Adipocyte (in vitro differentiated cells): Measurements from ENCODE around the gene LPGAT1.

Experiments
- DNase-seq: peaks from one replicate; pipeline ENCODE4 v3.0.0-alpha.2; 2015; ENCODE audit warnings: low read depth
- H3K27me3 ChIP-seq: replicated peaks from 2 replicates; pipeline ENCODE4 v1.7.0; 2013; ENCODE audit warnings: mild to moderate bottlenecking, low read length, moderate library complexity; ENCODE audit not compliant: control insufficient read depth, insufficient read depth
- H3K36me3 ChIP-seq: 2 replicates; pipeline ENCODE4 v1.7.0; 2013; ENCODE audit warnings: low read length, mild to moderate bottlenecking, moderate library complexity; ENCODE audit not compliant: control insufficient read depth, insufficient read depth, severe bottlenecking
- H3K4me1 ChIP-seq: 2 replicates; pipeline ENCODE4 v1.7.0; 2013; ENCODE audit warnings: mild to moderate bottlenecking, low read length, moderate library complexity; ENCODE audit not compliant: control insufficient read depth, insufficient read depth
- H3K4me3 ChIP-seq: 2 replicates; pipeline ENCODE4 v1.7.0; 2013; ENCODE audit warnings: mild to moderate bottlenecking, low read length, moderate library complexity
- H3K9ac ChIP-seq: 2 replicates; pipeline ENCODE4 v1.7.0; 2013; ENCODE audit warnings: mild to moderate bottlenecking, low read length, moderate library complexity
- H3K9me3 ChIP-seq: 2 replicates; pipeline ENCODE4 v1.7.0; 2013; ENCODE audit warnings: mild to moderate bottlenecking, low read length, moderate library complexity; ENCODE audit not compliant: control insufficient read depth

Gene LPGAT1

DNA sequence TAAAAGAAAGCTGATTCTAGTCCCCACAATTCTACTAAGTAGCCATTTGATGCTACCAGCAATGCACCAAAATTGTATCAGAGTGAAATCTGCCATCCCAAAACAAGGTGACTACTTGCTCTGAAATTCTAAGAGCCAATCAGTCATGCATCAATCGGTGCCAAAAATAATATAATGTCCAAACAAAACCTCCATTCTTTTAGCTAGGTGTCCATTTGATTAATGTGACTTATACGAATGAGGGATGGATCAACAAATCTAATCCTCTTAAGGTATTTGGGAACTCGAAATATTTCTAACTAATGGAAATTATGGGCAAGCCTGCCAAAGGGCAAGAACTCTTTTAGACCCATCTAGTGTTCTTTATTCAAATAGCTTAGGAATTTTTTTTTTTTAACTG lies 88.8 kb downstream of the LPGAT1 start:
- Histone ChIP-seq H3K9me3 (no peaks in the 10 kb centered on the region), H3K36me3 (no peaks in the 10 kb centered on the region), H3K27me3 (peaks cover 17% of the 10 kb centered on the region), H3K4me3 (no peak overlapping the region), H3K4me1 (no peaks in the 10 kb centered on the region), H3K9ac (no peak overlapping the region)
- no peak for DNase-seq

DNA sequence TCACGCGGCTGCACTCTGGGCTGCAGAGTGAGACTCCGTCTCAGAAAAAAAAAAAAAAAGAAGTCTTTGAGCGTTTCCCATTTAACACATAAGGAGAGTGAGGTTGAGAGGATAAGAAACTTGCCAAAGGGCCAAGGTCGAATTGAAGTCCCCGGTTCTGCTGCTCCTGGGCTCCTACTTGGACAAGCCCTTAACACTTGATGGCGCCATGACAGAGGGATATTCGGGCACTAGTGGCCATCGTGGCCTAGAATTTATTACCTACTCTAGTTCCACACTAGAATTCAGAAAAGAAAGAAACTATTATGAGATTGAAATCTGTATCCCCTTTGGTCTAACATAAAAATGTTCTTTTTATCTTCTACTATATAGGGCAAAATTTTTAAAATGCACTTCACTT lies 89.4 kb downstream of the LPGAT1 start:
- no peaks in the 10 kb centered on the region for H3K36me3 ChIP-seq
- H3K9ac ChIP-seq, result no peak overlapping the region
- no peaks in the 10 kb centered on the region for H3K9me3 ChIP-seq
- peaks cover 17% of the 10 kb centered on the region for H3K27me3 ChIP-seq
- DNase-seq, result no peak
- H3K4me1 ChIP-seq, result peaks cover 2% of the 10 kb centered on the region
- no peak overlapping the region for H3K4me3 ChIP-seq

- Histone ChIP-seq H3K9ac (no peak overlapping the region), H3K9me3 (no peaks in the 10 kb centered on the region), H3K4me1 (peaks cover 11% of the 10 kb centered on the region), H3K27me3 (peaks cover 17% of the 10 kb centered on the region), H3K36me3 (no peaks in the 10 kb centered on the region), H3K4me3 (no peak overlapping the region)
- no peak for DNase-seq
Measured at GRCh38 chr1:211739671-211740411, 90.7 kb downstream of the LPGAT1 start.

DNA sequence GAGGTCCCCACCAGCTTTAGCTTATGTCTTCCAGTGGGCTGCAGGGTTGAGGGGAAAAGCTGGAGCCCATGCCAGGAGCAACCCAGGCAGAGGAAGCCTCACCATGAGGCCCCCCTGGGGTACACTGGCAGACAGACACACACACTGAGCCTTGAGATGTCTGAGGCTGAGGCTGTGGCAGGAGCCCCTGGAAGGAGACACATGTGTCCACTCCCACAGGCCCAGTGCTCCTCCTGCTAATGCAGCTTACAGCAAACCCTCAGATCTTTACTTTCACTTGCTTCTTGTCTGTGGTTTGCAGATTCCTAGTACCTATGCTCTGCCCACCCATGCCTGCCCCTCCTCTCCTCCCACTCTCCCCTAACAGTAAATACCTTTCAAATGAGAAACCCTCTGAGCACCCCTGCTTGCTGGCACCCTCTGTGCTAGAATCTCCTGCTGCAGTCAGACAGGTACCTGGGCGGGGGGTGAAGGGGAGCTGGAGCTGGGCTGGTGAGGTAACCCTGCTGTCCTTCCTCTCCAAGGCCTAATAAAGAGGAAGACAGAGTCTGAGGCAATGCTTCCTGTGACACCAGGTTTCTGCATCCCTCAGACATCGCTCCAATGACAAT lies 91.8 kb downstream of the LPGAT1 start:
- Histone ChIP-seq H3K4me3 (no peak overlapping the region), H3K9me3 (no peaks in the 10 kb centered on the region), H3K27me3 (peaks cover 17% of the 10 kb centered on the region), H3K36me3 (no peaks in the 10 kb centered on the region), H3K4me1 (peaks cover 11% of the 10 kb centered on the region), H3K9ac (no peak overlapping the region)
- no peak for DNase-seq

DNA sequence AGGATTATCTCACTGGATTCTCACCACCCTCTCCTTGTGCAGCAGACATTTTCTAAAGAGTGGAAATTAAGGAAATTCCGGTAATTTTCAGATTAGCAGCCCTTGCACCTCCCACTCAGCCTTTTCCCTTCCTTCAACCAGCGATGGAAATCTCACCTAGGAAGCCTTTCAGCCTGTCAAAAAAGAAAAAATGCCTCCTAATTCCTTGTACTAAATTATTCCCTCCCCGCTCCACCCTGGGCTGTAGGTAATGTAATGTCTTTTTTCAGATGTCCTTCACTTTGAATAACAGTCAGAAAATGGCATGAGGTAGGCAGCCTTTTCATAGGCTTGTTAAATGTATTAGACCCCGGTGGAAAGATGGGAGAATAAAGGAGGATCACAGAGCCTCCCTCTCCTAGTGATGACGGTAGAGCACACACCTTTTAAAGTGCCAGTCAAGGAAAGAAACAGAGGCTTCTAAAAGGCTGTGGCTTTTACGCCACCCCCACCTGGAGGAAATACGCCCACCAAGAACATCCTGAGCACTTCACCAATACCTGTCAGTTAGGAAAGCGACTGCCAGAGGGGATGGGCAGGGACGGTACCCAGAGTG lies 92.4 kb downstream of the LPGAT1 start:
- Histone ChIP-seq H3K36me3 (no peaks in the 10 kb centered on the region), H3K9me3 (no peaks in the 10 kb centered on the region), H3K4me3 (no peak overlapping the region), H3K27me3 (peaks cover 17% of the 10 kb centered on the region), H3K9ac (no peak overlapping the region), H3K4me1 (peaks cover 11% of the 10 kb centered on the region)
- no peak for DNase-seq

- Histone ChIP-seq H3K4me1 (peaks cover 11% of the 10 kb centered on the region), H3K36me3 (no peaks in the 10 kb centered on the region), H3K9me3 (no peaks in the 10 kb centered on the region), H3K9ac (no peak overlapping the region), H3K27me3 (peaks cover 19% of the 10 kb centered on the region), H3K4me3 (no peak overlapping the region)
- DNase-seq, result no peak
Measured at GRCh38 chr1:211737115-211738035, 93.2 kb downstream of the LPGAT1 start.

- Histone ChIP-seq H3K27me3 (peaks cover 29% of the 10 kb centered on the region), H3K9me3 (no peaks in the 10 kb centered on the region), H3K36me3 (no peaks in the 10 kb centered on the region), H3K9ac (no peak overlapping the region), H3K4me1 (peaks cover 11% of the 10 kb centered on the region), H3K4me3 (no peak overlapping the region)
- DNase-seq, result no peak
Measured at GRCh38 chr1:211736351-211736915, 94.1 kb downstream of the LPGAT1 start.

DNA sequence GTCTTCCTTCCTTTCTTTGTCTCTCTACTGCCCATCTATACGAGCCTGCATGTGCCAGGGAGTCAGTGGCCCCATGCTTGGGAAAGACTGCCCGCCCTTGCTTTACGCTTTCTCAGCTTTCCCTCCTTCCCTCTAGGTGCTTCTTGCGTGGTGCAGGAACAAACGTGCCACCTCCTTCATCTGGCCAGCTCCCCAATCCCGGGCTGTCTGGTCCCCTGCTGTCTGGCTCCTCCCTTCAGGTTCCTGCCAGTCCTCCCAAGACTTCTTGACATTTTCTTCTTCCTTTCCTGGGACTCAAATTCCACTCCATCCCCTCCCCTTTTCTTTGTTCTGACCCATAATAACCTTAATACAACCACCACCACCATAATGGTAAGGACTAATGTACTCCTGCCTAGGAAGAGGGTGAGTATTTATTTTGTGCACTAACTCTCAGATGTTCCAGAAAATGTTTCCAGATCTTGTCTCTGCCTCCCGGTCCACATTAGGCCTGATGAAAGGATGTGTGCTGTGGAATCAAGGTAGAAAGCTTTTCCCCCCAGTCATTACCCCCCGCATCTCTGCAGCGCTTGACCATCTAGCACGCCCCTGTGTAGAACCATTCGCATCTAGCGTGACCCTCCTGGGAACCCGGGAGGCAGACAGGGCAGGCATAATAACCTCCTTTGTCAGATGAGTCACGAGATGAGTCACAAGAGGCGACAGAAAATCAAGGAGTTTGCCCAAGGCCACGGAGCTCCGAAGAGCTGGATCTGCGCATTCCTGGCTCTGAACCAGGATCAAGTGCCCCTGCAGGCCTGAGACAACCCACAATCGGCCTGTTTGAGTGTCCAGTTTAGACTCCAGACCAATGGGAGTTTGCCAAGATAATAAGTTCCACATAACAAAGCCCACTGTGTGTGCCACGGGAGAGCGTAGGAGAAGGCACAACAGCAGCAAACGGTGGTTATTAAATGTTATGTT lies 95.1 kb downstream of the LPGAT1 start:
- peaks cover 11% of the 10 kb centered on the region for H3K4me1 ChIP-seq
- H3K27me3 ChIP-seq, result peaks cover 30% of the 10 kb centered on the region
- H3K9ac ChIP-seq, result no peak overlapping the region
- no peaks in the 10 kb centered on the region for H3K9me3 ChIP-seq
- no peaks in the 10 kb centered on the region for H3K36me3 ChIP-seq
- no peak overlapping the region for H3K4me3 ChIP-seq
- DNase-seq, result peak; percentile 87

DNA sequence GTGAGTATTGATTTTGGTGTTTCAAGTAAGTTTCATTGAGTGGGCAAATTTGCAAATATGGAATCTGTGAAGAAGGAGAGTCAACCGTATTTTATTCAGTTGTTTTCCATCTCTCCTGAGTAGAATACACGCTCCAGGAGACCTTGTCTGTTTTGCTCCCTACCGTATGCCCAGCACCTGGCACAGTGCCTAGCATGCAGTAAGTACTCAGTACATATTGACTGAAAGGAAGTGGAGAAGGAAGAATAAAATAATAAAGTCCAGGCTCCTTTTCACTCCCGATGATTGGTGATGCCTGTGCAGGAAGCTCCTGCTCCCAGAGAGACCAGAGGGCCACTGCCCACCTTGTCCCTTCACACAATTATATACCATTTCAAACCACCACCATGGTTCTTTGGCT lies 95.8 kb downstream of the LPGAT1 start:
- no peak for DNase-seq
- Histone ChIP-seq H3K4me1 (peaks cover 11% of the 10 kb centered on the region), H3K9me3 (no peaks in the 10 kb centered on the region), H3K27me3 (peaks cover 33% of the 10 kb centered on the region), H3K9ac (no peak overlapping the region), H3K4me3 (no peak overlapping the region), H3K36me3 (no peaks in the 10 kb centered on the region)

DNA sequence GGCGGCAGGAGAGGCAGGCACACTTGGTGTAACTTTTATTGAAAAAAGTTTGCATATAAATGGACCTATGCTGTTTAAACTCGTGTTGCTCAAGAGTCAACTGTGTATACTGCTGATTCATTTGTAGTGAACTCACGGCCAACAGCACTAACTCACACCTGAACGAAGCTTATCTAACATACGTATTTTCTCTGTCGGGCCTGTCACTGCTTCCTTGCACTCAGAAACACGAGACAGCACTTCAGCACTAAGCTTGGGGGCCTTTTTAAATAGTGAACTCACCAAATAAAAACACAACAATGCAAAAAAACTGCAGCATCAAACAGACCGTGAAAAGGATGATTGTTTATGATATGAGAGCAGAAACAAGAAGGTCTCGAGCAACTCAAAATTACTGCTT lies 96.2 kb downstream of the LPGAT1 start:
- Histone ChIP-seq H3K9ac (no peak overlapping the region), H3K27me3 (peaks cover 30% of the 10 kb centered on the region), H3K36me3 (no peaks in the 10 kb centered on the region), H3K4me3 (no peak overlapping the region), H3K9me3 (no peaks in the 10 kb centered on the region), H3K4me1 (peaks cover 11% of the 10 kb centered on the region)
- no peak for DNase-seq
